Measurements from ENCODE around the gene RFC1.

Gene RFC1

DNA sequence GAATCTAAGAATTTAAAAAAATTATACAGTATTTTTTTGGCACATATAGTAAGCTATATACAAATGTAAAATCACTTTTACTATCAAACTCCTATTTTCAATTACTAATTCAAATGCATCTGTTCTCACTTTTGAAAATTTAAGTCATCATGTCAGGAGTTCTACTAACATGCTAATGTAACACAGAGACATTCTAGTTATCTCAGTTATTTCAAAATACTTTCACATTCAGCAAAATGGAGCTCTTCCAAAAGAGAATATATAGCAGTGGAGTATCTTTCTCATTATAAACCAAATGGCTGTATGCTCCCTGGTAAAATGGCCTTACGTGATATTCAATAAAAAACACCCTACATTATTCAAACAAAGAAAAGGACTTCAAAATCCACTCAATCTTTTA, 42.3 kb downstream of the RFC1 start:
- no peaks in the 10 kb centered on the region for H3K4me1 ChIP-seq (ENCODE audit: low read depth, poor library complexity, severe bottlenecking)
- H3K4me2 ChIP-seq: no peak overlapping the region
- no peak overlapping the region for H3K27ac ChIP-seq
- TF ChIP-seq, protein P1, sequence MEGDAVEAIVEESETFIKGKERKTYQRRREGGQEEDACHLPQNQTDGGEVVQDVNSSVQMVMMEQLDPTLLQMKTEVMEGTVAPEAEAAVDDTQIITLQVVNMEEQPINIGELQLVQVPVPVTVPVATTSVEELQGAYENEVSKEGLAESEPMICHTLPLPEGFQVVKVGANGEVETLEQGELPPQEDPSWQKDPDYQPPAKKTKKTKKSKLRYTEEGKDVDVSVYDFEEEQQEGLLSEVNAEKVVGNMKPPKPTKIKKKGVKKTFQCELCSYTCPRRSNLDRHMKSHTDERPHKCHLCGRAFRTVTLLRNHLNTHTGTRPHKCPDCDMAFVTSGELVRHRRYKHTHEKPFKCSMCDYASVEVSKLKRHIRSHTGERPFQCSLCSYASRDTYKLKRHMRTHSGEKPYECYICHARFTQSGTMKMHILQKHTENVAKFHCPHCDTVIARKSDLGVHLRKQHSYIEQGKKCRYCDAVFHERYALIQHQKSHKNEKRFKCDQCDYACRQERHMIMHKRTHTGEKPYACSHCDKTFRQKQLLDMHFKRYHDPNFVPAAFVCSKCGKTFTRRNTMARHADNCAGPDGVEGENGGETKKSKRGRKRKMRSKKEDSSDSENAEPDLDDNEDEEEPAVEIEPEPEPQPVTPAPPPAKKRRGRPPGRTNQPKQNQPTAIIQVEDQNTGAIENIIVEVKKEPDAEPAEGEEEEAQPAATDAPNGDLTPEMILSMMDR (conservative IDR thresholded peaks at IDR 0.05; ENCODE audit: low read depth, low read length): no peak
- H2AFZ ChIP-seq (ENCODE audit: low read depth): no peak overlapping the region
- no peak overlapping the region for H3K4me3 ChIP-seq (IDR thresholded peaks at IDR 0.05; ENCODE audit: insufficient read depth, low read depth, low read length)
- no peak overlapping the region for H3K9ac ChIP-seq
- no peaks in the 10 kb centered on the region for H3K27me3 ChIP-seq (ENCODE audit: insufficient read depth, low read depth)
- H3K36me3 ChIP-seq (ENCODE audit: insufficient read depth): 0 out of 2 replicates have a peak, but pooled peaks cover 8% of the 10 kb centered on the region
- H4K20me1 ChIP-seq (ENCODE audit: insufficient read depth): no peaks in the 10 kb centered on the region
- H3K79me2 ChIP-seq (ENCODE audit: insufficient read depth, low read depth): no peaks in the 10 kb centered on the region

DNA sequence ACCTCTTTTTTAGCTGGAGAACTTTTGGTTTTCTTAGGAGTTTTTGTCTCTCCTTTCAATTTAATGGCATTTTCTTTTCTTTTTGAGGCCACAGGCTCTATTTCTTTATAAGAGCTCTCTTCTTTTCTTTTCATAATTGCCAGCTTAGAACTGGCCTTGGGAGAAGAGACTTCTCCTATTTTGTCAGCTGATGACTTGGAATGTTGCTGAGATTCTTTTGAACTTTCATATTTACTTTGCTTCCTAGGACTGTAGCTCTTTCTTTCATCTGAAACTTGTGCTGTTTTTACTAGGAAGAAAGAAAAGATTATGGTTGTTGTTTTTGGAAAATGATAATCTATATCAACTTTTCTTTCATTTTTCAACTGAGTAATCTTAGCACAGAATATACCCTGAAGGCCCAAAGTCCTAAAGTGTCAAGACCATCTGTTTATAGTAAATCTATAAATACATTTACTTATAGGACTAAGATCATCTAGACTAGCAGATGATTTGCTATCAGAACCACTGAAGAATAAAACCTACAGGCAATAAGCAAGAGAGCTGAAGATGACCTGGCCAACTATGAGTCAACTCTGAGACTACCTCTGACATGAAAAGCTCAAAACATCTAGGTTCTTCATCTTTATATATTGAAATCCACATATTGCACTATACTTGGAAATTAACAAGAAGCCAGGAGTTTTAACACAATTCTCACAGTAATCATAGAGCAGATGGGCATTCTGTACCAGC, 45.6 kb downstream of the RFC1 start:
- H3K4me3 ChIP-seq (IDR thresholded peaks at IDR 0.05; ENCODE audit: insufficient read depth, low read depth, low read length): no peak overlapping the region
- no peaks in the 10 kb centered on the region for H4K20me1 ChIP-seq (ENCODE audit: insufficient read depth)
- H3K4me2 ChIP-seq: no peak overlapping the region
- no peaks in the 10 kb centered on the region for H3K79me2 ChIP-seq (ENCODE audit: insufficient read depth, low read depth)
- H3K36me3 ChIP-seq (ENCODE audit: insufficient read depth): 0 out of 2 replicates have a peak, but pooled peaks cover 8% of the 10 kb centered on the region
- H3K4me1 ChIP-seq (ENCODE audit: low read depth, poor library complexity, severe bottlenecking): no peaks in the 10 kb centered on the region
- H3K27me3 ChIP-seq (ENCODE audit: insufficient read depth, low read depth): no peaks in the 10 kb centered on the region
- no peak overlapping the region for H3K9ac ChIP-seq
- TF ChIP-seq, protein P1 (conservative IDR thresholded peaks at IDR 0.05; ENCODE audit: low read depth, low read length): no peak
- no peak overlapping the region for H2AFZ ChIP-seq (ENCODE audit: low read depth)
- H3K27ac ChIP-seq: no peak overlapping the region

DNA sequence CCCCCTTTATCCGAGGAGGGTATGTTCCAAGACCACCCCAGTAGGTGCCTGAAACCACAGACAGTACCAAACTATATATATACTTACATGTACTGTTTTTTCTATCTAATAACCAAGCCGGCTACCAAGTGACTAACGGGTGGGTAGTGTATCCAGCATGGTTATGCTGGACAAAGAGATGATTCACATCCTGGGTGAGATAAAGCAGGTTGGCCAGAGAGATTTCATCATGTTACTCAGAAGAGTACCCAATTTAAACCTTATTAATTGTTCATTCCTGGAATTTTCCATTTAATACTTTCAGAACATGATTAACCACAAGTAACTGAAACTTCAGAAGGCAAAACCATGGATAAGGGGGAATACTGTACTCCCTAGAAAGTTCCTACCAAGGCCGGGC, 46.5 kb downstream of the RFC1 start:
- TF ChIP-seq, protein P1 (conservative IDR thresholded peaks at IDR 0.05; ENCODE audit: low read depth, low read length): no peak
- H2AFZ ChIP-seq (ENCODE audit: low read depth): no peak overlapping the region
- no peak overlapping the region for H3K9ac ChIP-seq
- H3K4me1 ChIP-seq (ENCODE audit: low read depth, poor library complexity, severe bottlenecking): no peaks in the 10 kb centered on the region
- H3K27me3 ChIP-seq (ENCODE audit: insufficient read depth, low read depth): no peaks in the 10 kb centered on the region
- no peaks in the 10 kb centered on the region for H4K20me1 ChIP-seq (ENCODE audit: insufficient read depth)
- H3K4me3 ChIP-seq (IDR thresholded peaks at IDR 0.05; ENCODE audit: insufficient read depth, low read depth, low read length): no peak overlapping the region
- no peaks in the 10 kb centered on the region for H3K79me2 ChIP-seq (ENCODE audit: insufficient read depth, low read depth)
- no peak overlapping the region for H3K4me2 ChIP-seq
- H3K36me3 ChIP-seq (ENCODE audit: insufficient read depth): 0 out of 2 replicates have a peak, but pooled peaks cover 8% of the 10 kb centered on the region
- H3K27ac ChIP-seq: no peak overlapping the region

DNA sequence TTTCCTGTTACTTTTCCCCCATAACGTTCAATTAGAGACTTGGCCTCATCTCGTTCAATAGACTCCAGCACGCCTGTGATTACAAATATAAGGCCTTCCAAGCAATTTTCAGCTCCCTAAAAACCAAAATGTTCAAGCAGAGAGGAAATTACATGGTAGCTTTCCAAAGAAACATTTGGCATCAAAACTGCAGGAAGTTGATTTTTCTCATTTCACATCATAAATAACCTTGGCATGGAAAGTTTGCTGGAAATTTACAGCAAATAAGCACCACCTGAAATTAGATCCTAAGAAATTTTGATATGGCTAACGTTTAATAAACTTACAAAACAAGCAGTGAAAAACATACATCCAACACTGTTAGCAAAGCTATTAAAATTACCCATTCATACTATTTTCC, 53.3 kb downstream of the RFC1 start:
- H3K4me3 ChIP-seq (IDR thresholded peaks at IDR 0.05; ENCODE audit: insufficient read depth, low read depth, low read length): no peak overlapping the region
- no peak overlapping the region for H3K27ac ChIP-seq
- TF ChIP-seq, protein P1 (conservative IDR thresholded peaks at IDR 0.05; ENCODE audit: low read depth, low read length): no peak
- H2AFZ ChIP-seq (ENCODE audit: low read depth): no peak overlapping the region
- no peaks in the 10 kb centered on the region for H3K79me2 ChIP-seq (ENCODE audit: insufficient read depth, low read depth)
- no peaks in the 10 kb centered on the region for H3K4me1 ChIP-seq (ENCODE audit: low read depth, poor library complexity, severe bottlenecking)
- H3K4me2 ChIP-seq: no peak overlapping the region
- H3K36me3 ChIP-seq (ENCODE audit: insufficient read depth): no peaks in the 10 kb centered on the region
- H3K9ac ChIP-seq: no peak overlapping the region
- no peaks in the 10 kb centered on the region for H3K27me3 ChIP-seq (ENCODE audit: insufficient read depth, low read depth)
- H4K20me1 ChIP-seq (ENCODE audit: insufficient read depth): no peaks in the 10 kb centered on the region
